Body of pancreas (tissue), 4 donors: ENCODE data around the gene PLEKHF1. TPM values are rescaled to one million over a fixed set of nuclear protein-coding genes. Genes with fewer than 3 reads are reported as not detected.

ENCODE experiments used
- ATAC-seq: fragments of 150-250 bp; one replicate; pipeline ENCODE4 v1.9.1; 2016
- DNase-seq, 4 donors: peaks; one replicate each; pipeline ENCODE4 v3.0.0-alpha.2; 2019
- H3K27ac ChIP-seq, 4 donors: fragments of 200-600 bp; sonication (generic); 1 replicate in 3 of 4; 2 replicates in 1 of 4; pipeline versions ENCODE4 v1.5.1 to v1.6.1; 2016 to 2019; ENCODE audit warnings: mild to moderate bottlenecking in 1 of 4, mixed read lengths in 1 of 4, moderate library complexity in 1 of 4
- H3K27me3 ChIP-seq, 2 donors: fragments of 200-600 bp; sonication (generic); one replicate each; pipeline ENCODE4 v1.6.0; 2016; ENCODE audit warnings: mild to moderate bottlenecking in 1 of 2
- H3K36me3 ChIP-seq, 2 donors: fragments of 200-600 bp; sonication (generic); replicated peaks in 1 of 2; 2 replicates each; pipeline ENCODE4 v1.5.1; 2016; ENCODE audit warnings: low read depth in 2 of 2; ENCODE audit not compliant: insufficient read depth in 1 of 2
- H3K4me1 ChIP-seq: fragments of 200-600 bp; sonication (generic); one replicate; pipeline ENCODE4 v1.6.0; 2016
- H3K4me3 ChIP-seq, 2 donors: fragments of 200-600 bp; sonication (generic); 1 replicate in 1 of 2; 2 replicates in 1 of 2; pipeline ENCODE4 v1.5.1; 2016 to 2019
- H3K9me3 ChIP-seq, 3 donors: fragments of 200-600 bp; sonication (generic); 1 replicate in 2 of 3; 2 replicates in 1 of 3; pipeline ENCODE4 v1.5.1; 2016
- POLR2A ChIP-seq, 3 donors: fragments of 450-650 bp; IDR thresholded peaks; one replicate each; pipeline ENCODE4 v1.6.1; 2016; ENCODE audit warnings: antibody characterized with exemption in 3 of 3, mild to moderate bottlenecking in 2 of 3
- WGBS, 2 donors: methylation state at CpG; one replicate each; pipeline ENCODE4 v1.1.5; 2017; 5-methylcytosine and 5-hydroxymethylcytosine counted together
- intact Hi-C: fragments of 100-400 bp; cut with DNase I; formaldehyde crosslinking; loops from one replicate; pipeline ENCODE4 v1.15.1; 2023
- total RNA-seq, 2 donors: library from RNA; depleted of rRNA; stranded (reverse); fragments of >200 nt; gene quantifications; one replicate each; pipeline ENCODE4 v1.1.0, GENCODE V29; 2016
- TF ChIP-seq, protein P1 (sequence below), 7 experiments: fragments of 450-650 bp in 4 of 7; fragments of 200-600 bp in 3 of 7; sonication (generic) in 3 of 7; IDR thresholded peaks; one replicate each; pipeline ENCODE4 v1.5.1; 2016 to 2019; ENCODE audit warnings: antibody characterized with exemption in 7 of 7

Gene PLEKHF1
- total RNA-seq, 2 donors from 2014 or later = 13.5 to 16.5 TPM

DNA sequence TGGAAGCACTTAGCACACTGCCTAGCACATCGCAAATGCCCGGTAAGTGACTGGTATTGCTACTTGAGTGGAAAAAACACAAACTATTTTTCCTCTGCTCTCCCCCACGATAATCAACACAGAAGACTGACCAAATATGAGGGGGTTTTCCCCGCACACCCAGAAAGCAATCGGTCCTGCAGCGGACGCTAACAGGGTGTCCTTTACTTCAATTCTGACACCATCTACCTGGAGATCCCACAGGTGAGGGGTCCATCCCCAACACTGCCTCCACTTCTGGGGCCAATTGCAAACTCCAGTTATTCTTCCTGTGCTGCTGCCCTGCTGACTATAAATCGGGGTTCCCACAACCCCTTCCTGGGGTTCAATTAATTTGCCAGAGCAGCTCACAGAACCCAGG is 26.2 kb upstream of the PLEKHF1 start:
- H3K4me1 ChIP-seq = no peaks in the 10 kb centered on the region
- DNase-seq = no peak
- H3K27ac ChIP-seq = no peak overlapping the region
- ATAC-seq = no peak
- WGBS, 2 donors = 75 to 78% methylated on average over 8 of the region's 8 CpGs
- TF ChIP-seq POLR2A (IDR thresholded peaks at IDR 0.05) = no peak
- TF ChIP-seq, protein P1, sequence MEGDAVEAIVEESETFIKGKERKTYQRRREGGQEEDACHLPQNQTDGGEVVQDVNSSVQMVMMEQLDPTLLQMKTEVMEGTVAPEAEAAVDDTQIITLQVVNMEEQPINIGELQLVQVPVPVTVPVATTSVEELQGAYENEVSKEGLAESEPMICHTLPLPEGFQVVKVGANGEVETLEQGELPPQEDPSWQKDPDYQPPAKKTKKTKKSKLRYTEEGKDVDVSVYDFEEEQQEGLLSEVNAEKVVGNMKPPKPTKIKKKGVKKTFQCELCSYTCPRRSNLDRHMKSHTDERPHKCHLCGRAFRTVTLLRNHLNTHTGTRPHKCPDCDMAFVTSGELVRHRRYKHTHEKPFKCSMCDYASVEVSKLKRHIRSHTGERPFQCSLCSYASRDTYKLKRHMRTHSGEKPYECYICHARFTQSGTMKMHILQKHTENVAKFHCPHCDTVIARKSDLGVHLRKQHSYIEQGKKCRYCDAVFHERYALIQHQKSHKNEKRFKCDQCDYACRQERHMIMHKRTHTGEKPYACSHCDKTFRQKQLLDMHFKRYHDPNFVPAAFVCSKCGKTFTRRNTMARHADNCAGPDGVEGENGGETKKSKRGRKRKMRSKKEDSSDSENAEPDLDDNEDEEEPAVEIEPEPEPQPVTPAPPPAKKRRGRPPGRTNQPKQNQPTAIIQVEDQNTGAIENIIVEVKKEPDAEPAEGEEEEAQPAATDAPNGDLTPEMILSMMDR (IDR thresholded peaks at IDR 0.05) = no peak
- no peaks in the 10 kb centered on the region for H3K36me3 ChIP-seq
- H3K4me3 ChIP-seq = no peak overlapping the region
- no peaks in the 10 kb centered on the region for H3K27me3 ChIP-seq
- intact Hi-C loops = no loop called here
- H3K9me3 ChIP-seq = no peaks in the 10 kb centered on the region

GRCh38 chr19:29640231-29640630 is 25.0 kb upstream of the PLEKHF1 start:
- Histone ChIP-seq H3K4me1 (no peaks in the 10 kb centered on the region), H3K27me3 (no peaks in the 10 kb centered on the region), H3K36me3 (no peaks in the 10 kb centered on the region), H3K9me3 (no peaks in the 10 kb centered on the region), H3K27ac (no peak overlapping the region), H3K4me3 (no peak overlapping the region)
- WGBS, 2 donors = 80 to 85% methylated on average over 9 to 12 of the region's 12 CpGs
- no peak for DNase-seq
- ATAC-seq = no peak
- intact Hi-C loops = no loop called here
- TF ChIP-seq, protein P1 (IDR thresholded peaks at IDR 0.05) = no peak
- no peak for TF ChIP-seq POLR2A (IDR thresholded peaks at IDR 0.05)

GRCh38 chr19:29641597-29641996 is 23.7 kb upstream of the PLEKHF1 start:
- Histone ChIP-seq H3K36me3 (no peaks in the 10 kb centered on the region), H3K27ac (no peak overlapping the region), H3K4me3 (no peak overlapping the region), H3K27me3 (no peaks in the 10 kb centered on the region), H3K4me1 (peaks cover 12% of the 10 kb centered on the region), H3K9me3 (no peaks in the 10 kb centered on the region)
- intact Hi-C loops = no loop called here
- TF ChIP-seq, protein P1 (IDR thresholded peaks at IDR 0.05) = no peak
- no peak for TF ChIP-seq POLR2A (IDR thresholded peaks at IDR 0.05)
- WGBS, 2 donors = 59 to 78% methylated on average over 2 of the region's 2 CpGs
- no peak for ATAC-seq
- DNase-seq = no peak

- intact Hi-C loops = no loop called here
- WGBS, 2 donors = 84 to 85% methylated on average over 5 to 7 of the region's 7 CpGs
These were observed 21.8 kb upstream of the PLEKHF1 start for GRCh38 chr19:29643361-29643935.

More at GRCh38 chr19:29643361-29643935, 21.8 kb upstream of the PLEKHF1 start:
- TF ChIP-seq POLR2A (IDR thresholded peaks at IDR 0.05) = no peak
- TF ChIP-seq, protein P1 (IDR thresholded peaks at IDR 0.05) = no peak
- Histone ChIP-seq H3K4me3 (no peak overlapping the region), H3K9me3 (no peaks in the 10 kb centered on the region), H3K27me3 (no peaks in the 10 kb centered on the region), H3K27ac (no peak overlapping the region), H3K4me1 (peaks cover 12% of the 10 kb centered on the region), H3K36me3 (no peaks in the 10 kb centered on the region)
- DNase-seq (no peak), ATAC-seq (no peak)
